Cardiac muscle cell (in vitro differentiated cells and primary cell): ENCODE measurements around the gene AQP5. TPM values are rescaled to one million over a fixed set of nuclear protein-coding genes. Genes with fewer than 3 reads are reported as not detected.

Experiments
- DNase-seq, 2 donors: peaks; one replicate each; pipeline versions ENCODE4 v3.0.0 to v3.0.0-alpha.2; 2010 to 2017; ENCODE audit warnings: low read depth in 1 of 2, low spot score in 1 of 2
- H3K27ac ChIP-seq: fragments of 200-600 bp; sonication (generic); 2 replicates; pipeline ENCODE4 v1.5.1; 2016
- H3K27me3 ChIP-seq: fragments of 200-600 bp; sonication (generic); 2 replicates; pipeline ENCODE4 v1.6.0; 2016; ENCODE audit warnings: control low read depth
- H3K36me3 ChIP-seq: fragments of 200-600 bp; sonication (generic); 2 replicates; pipeline ENCODE4 v1.5.1; 2016; ENCODE audit warnings: control low read depth
- H3K4me1 ChIP-seq: fragments of 200-600 bp; sonication (generic); 2 replicates; pipeline ENCODE4 v1.8.1; 2017; ENCODE audit warnings: low read depth, mild to moderate bottlenecking, mixed run types
- H3K4me3 ChIP-seq: fragments of 200-600 bp; sonication (generic); 2 replicates; pipeline ENCODE4 v1.5.1; 2016; ENCODE audit warnings: mild to moderate bottlenecking
- H3K9me3 ChIP-seq: fragments of 200-600 bp; sonication (generic); 2 replicates; pipeline ENCODE4 v1.5.1; 2017; ENCODE audit warnings: low read depth, mild to moderate bottlenecking, control low read depth
- CTCF ChIP-seq: IDR thresholded peaks from 2 replicates; pipeline ENCODE4 v1.5.1; 2012; ENCODE audit warnings: low read depth, mild to moderate bottlenecking, low read length
- polyA plus RNA-seq: library from polyadenylated mRNA; unstranded; fragments of >200 nt; fragmentation: Nextera tagmentation; extraction: Ambion mirVana; gene quantifications from 2 replicates; pipeline ENCODE4 v1.2.1, GENCODE V29; 2016
- total RNA-seq: library from RNA; depleted of rRNA; stranded (reverse); fragments of >200 nt; gene quantifications from 2 replicates; pipeline ENCODE4 v1.2.3, GENCODE V29; 2016

Gene AQP5
- 1.6 TPM in 1 of 2 replicates, not detected in the other for total RNA-seq
- polyA plus RNA-seq: 0.56 and 0.74 TPM in 2 replicates

GRCh38 chr12:49961111-49961922, at the start of gene AQP5:
TSS of gene AQP5 (plus strand) at chr12:49961872. CDS start at chr12:49962018, 146 bp downstream.
- TF ChIP-seq CTCF: no peak
- Histone ChIP-seq H3K4me3 (peak within 1 kb of the TSS; percentile 29), H3K27me3 (peaks cover 86% of the 10 kb centered on the region), H3K36me3 (no peaks in the 10 kb centered on the region), H3K4me1 (peaks cover 12% of the 10 kb centered on the region), H3K9me3 (no peaks in the 10 kb centered on the region), H3K27ac (no peak within 1 kb of the TSS)
- DNase-seq: peak in 1 of 2 donors; percentile 40

- peak in 1 of 2 donors; percentile 41 for DNase-seq
- TF ChIP-seq CTCF: no peak
- Histone ChIP-seq H3K27ac (no peak overlapping the region), H3K4me3 (no peak overlapping the region), H3K4me1 (peaks cover 23% of the 10 kb centered on the region), H3K27me3 (no peaks in the 10 kb centered on the region), H3K36me3 (no peaks in the 10 kb centered on the region), H3K9me3 (no peaks in the 10 kb centered on the region)
These were observed 49.1 kb upstream of the AQP5 start for GRCh38 chr12:49912345-49913255.

GRCh38 chr12:49916129-49916919, 45.3 kb upstream of the AQP5 start:
- DNase-seq: no peak
- H3K36me3 ChIP-seq: no peaks in the 10 kb centered on the region
- peaks cover 10% of the 10 kb centered on the region for H3K4me1 ChIP-seq
- TF ChIP-seq CTCF: no peak
- no peaks in the 10 kb centered on the region for H3K27me3 ChIP-seq
- H3K27ac ChIP-seq: no peak overlapping the region
- H3K4me3 ChIP-seq: no peak overlapping the region
- H3K9me3 ChIP-seq: no peaks in the 10 kb centered on the region

GRCh38 chr12:49917166-49917787, 44.4 kb upstream of the AQP5 start:
- Histone ChIP-seq H3K36me3 (no peaks in the 10 kb centered on the region), H3K4me1 (peaks cover 10% of the 10 kb centered on the region), H3K4me3 (no peak overlapping the region), H3K27me3 (no peaks in the 10 kb centered on the region), H3K9me3 (no peaks in the 10 kb centered on the region), H3K27ac (no peak overlapping the region)
- DNase-seq: no peak
- TF ChIP-seq CTCF: no peak

GRCh38 chr12:49917788-49918173, 43.9 kb upstream of the AQP5 start:
- Histone ChIP-seq H3K4me1 (peaks cover 10% of the 10 kb centered on the region), H3K4me3 (no peak overlapping the region), H3K9me3 (no peaks in the 10 kb centered on the region), H3K27ac (no peak overlapping the region), H3K36me3 (no peaks in the 10 kb centered on the region), H3K27me3 (no peaks in the 10 kb centered on the region)
- no peak for TF ChIP-seq CTCF
- no peak for DNase-seq
